Endothelial cell of umbilical vein (primary cell): ENCODE measurements around the gene C9orf152. TPM values are rescaled to one million over a fixed set of nuclear protein-coding genes. Genes with fewer than 3 reads are reported as not detected.
A peak's percentile ranks its signal among the peaks of the same experiment; 100 is the strongest.

ENCODE experiments used
- BruUV-seq: library from RNA; stranded (reverse); fragments of 400-500 nt; replicated peaks from 2 replicates; lab custom pipeline; 2021; lab: Mats Ljungman, UMichigan
- CTCF ChIA-PET: fragments of 300-600, 350-600 bp; sonication (Branson Sonifier 250); formaldehyde crosslinking; loops from one replicate; lab custom pipeline; 2021; ENCODE audit warnings: antibody characterized with exemption, inconsistent platforms; lab: Charles Lee
- POLR2A ChIA-PET: fragments of 300-600, 350-600 bp; sonication (Branson Sonifier 250); formaldehyde crosslinking; loops from one replicate; lab custom pipeline; 2021; ENCODE audit warnings: antibody characterized with exemption, inconsistent platforms; lab: Charles Lee
- DNase-seq: peaks from one replicate; pipeline ENCODE4 v3.0.0-alpha.2; 2011; ENCODE audit warnings: low read depth, low spot score
- FAIRE-seq: peaks from 2 replicates; lab custom pipeline; 2011; peaks lifted over from hg19 to GRCh38; lab: Jason Lieb, UNC
- H2AFZ ChIP-seq: 2 replicates; pipeline ENCODE4 v1.6.0; 2012; ENCODE audit warnings: low read depth, low read length, control low read depth, inconsistent platforms
- H3K27ac ChIP-seq: 2 replicates; pipeline ENCODE4 v1.5.1; 2011; ENCODE audit warnings: low read depth, mild to moderate bottlenecking, control low read depth, low read length, moderate library complexity; ENCODE audit not compliant: insufficient read depth
- H3K27me3 ChIP-seq, 2 experiments: 2 replicates each; pipeline versions ENCODE4 v1.6.0 to v1.6.1; 2011; ENCODE audit warnings: low read length in 2 of 2, mixed read lengths in 1 of 2; ENCODE audit not compliant: control insufficient read depth in 2 of 2, insufficient read depth in 2 of 2
- H3K36me3 ChIP-seq, 2 experiments: 2 replicates in 1 of 2; 3 replicates in 1 of 2; pipeline ENCODE4 v1.5.1; 2011; ENCODE audit warnings: low read length in 2 of 2, mild to moderate bottlenecking in 1 of 2, moderate library complexity in 1 of 2; ENCODE audit not compliant: control insufficient read depth in 2 of 2, insufficient read depth in 2 of 2; ENCODE audit errors: extremely low read depth in 1 of 2
- H3K4me1 ChIP-seq: 3 replicates; pipeline ENCODE4 v1.5.1; 2011; ENCODE audit warnings: mild to moderate bottlenecking, low read length; ENCODE audit not compliant: control insufficient read depth, insufficient read depth; ENCODE audit errors: extremely low read depth
- H3K4me2 ChIP-seq: 2 replicates; pipeline ENCODE4 v1.6.1; 2011; ENCODE audit warnings: low read length, control low read depth, mixed read lengths; ENCODE audit not compliant: insufficient read depth
- H3K4me3 ChIP-seq, 3 experiments: fragments of 200-600 bp in 1 of 3; sonication (generic), shearing (Covaris generic) in 1 of 3; replicated peaks in 1 of 3; 2 replicates each; pipeline ENCODE4 v1.5.1; 2011 to 2016; ENCODE audit warnings: control low read depth in 3 of 3, low read length in 3 of 3, mild to moderate bottlenecking in 2 of 3, inconsistent platforms in 1 of 3, low read depth in 1 of 3, moderate library complexity in 1 of 3; ENCODE audit not compliant: insufficient read depth in 1 of 3
- H3K79me2 ChIP-seq: 2 replicates; pipeline ENCODE4 v1.6.0; 2012; ENCODE audit warnings: low read length, inconsistent platforms; ENCODE audit not compliant: control insufficient read depth, insufficient read depth
- H3K9ac ChIP-seq: replicated peaks from 2 replicates; pipeline ENCODE3; 2011; ENCODE audit warnings: low read length, control low read depth; ENCODE audit not compliant: insufficient read depth; ENCODE audit errors: extremely low read depth
- H3K9me1 ChIP-seq: replicated peaks from 3 replicates; pipeline ENCODE4 v1.6.0; 2011; ENCODE audit warnings: mild to moderate bottlenecking, low read length; ENCODE audit not compliant: control insufficient read depth, insufficient read depth; ENCODE audit errors: extremely low read depth
- H3K9me3 ChIP-seq: replicated peaks from 2 replicates; pipeline ENCODE4 v1.5.1; 2012; ENCODE audit warnings: low read length, inconsistent platforms; ENCODE audit not compliant: control insufficient read depth, insufficient read depth
- H4K20me1 ChIP-seq: replicated peaks from 2 replicates; pipeline ENCODE3; 2011; ENCODE audit warnings: mild to moderate bottlenecking, low read length; ENCODE audit not compliant: control insufficient read depth, insufficient read depth; ENCODE audit errors: extremely low read depth
- CTCF ChIP-seq, 2 donors: IDR thresholded peaks; 1 replicate in 1 of 2; 2 replicates in 1 of 2; pipeline ENCODE4 v1.5.1; 2011; ENCODE audit warnings: low read length in 2 of 2, mild to moderate bottlenecking in 2 of 2, moderate library complexity in 2 of 2, control low read depth in 1 of 2, inconsistent platforms in 1 of 2, low read depth in 1 of 2; ENCODE audit not compliant: insufficient read depth in 1 of 2; ENCODE audit errors: extremely low read depth in 1 of 2
- POLR2A ChIP-seq: IDR thresholded peaks from 2 replicates; pipeline ENCODE4 v1.6.1; 2012; ENCODE audit warnings: low read depth, mild to moderate bottlenecking, control low read depth, low read length
- dilution Hi-C: fragments of 300-500 bp; cut with MboI; formaldehyde crosslinking; loops from one replicate; pipeline ENCODE4 v1.15.0; 2019; ENCODE audit warnings: low sequenced_read_pairs; ENCODE audit not compliant: extremely low pct_ligation_motif_present
- intact Hi-C: fragments of 100-400 bp; cut with micrococcal nuclease; formaldehyde crosslinking; loops from one replicate; pipeline ENCODE4 v1.10.0; 2022
- polyA plus RNA-seq, 4 experiments: library from polyadenylated mRNA; depleted of rRNA in 3 of 4; stranded (reverse) in 3 of 4; unstranded in 1 of 4; fragments of >200 nt; gene quantifications; 2 replicates each; pipeline versions ENCODE4 v1.2.1 to v1.2.3, GENCODE V29; 2011 to 2012; ENCODE audit warnings: missing spikeins in 1 of 4
- total RNA-seq: library from RNA; stranded (reverse); gene quantifications from 2 replicates; pipeline ENCODE4 v1.2.3, GENCODE V29; 2021

Gene C9orf152
- total and polyA plus RNA-seq, 2 donors (not counting 3 experiments of a cell fraction or from before 2014, with no cell fraction given): not detected

- H3K9me3 ChIP-seq: no peaks in the 10 kb centered on the region
- FAIRE-seq (peak; percentile 78), DNase-seq (peak; percentile 84)
- no peaks in the 10 kb centered on the region for H3K9me1 ChIP-seq
- no peak overlapping the region for H2AFZ ChIP-seq
- TF ChIP-seq POLR2A (no peak), CTCF (IDR thresholded peaks at IDR 0.05; ENCODE audit: extremely low read depth in 1 of 2, insufficient read depth in 1 of 2, low read depth in 1 of 2, low read length in 2 of 2) (peak; percentile 63 to 65)
- no peak overlapping the region for H3K9ac ChIP-seq
- H3K4me2 ChIP-seq: no peak overlapping the region
- no peak overlapping the region for H3K4me3 ChIP-seq
- H3K27me3 ChIP-seq: no peaks in the 10 kb centered on the region
- CTCF ChIA-PET: interaction anchor here (0.6 to 9.3 kb wide), 23 partner anchors 9 to 578 kb away, joined by 3 to 117 read pairs (median 5); no protein-coding TSS in a partner anchor
- peak overlapping the region; percentile 36 for H3K27ac ChIP-seq
- BruUV-seq: no TSS peak
- H3K4me1 ChIP-seq: peaks cover 13% of the 10 kb centered on the region
- intact Hi-C loops: loop anchor here (1.0 to 2.0 kb wide), 7 partner anchors 95 to 334 kb away; no protein-coding TSS in a partner anchor
- H4K20me1 ChIP-seq: peaks cover 5% of the 10 kb centered on the region
- dilution Hi-C loops: loop anchor here (25.0 kb wide), 1 partner anchor 241 kb away; no protein-coding TSS in a partner anchor
- peaks cover 99% of the 10 kb centered on the region for H3K79me2 ChIP-seq
- H3K36me3 ChIP-seq: peaks cover 0 to 6% of the 10 kb centered on the region in 2 experiments
- POLR2A ChIA-PET: no interaction called here
Observed at GRCh38 chr9:110152704-110153374, 55.1 kb downstream of the C9orf152 start.

Other genes with a start within 250 kb of the C9orf152 start
- gene TXN, start 48.3 kb upstream of the C9orf152 start, total RNA-seq: 280 and 286 TPM in 2 replicates
- 286 and 373 TPM in 2 replicates for gene TXN, start 48.3 kb upstream of the C9orf152 start, polyA plus RNA-seq
- not detected in 2 replicates for gene TXNDC8, start 129.7 kb upstream of the C9orf152 start, total RNA-seq
- gene TXNDC8, start 129.7 kb upstream of the C9orf152 start, polyA plus RNA-seq: not detected in 2 replicates